B cell (primary cell): Measurements from ENCODE around the gene ZNF521.

Source experiments
- EZH2 ChIP-seq: IDR thresholded peaks from 2 replicates; pipeline ENCODE4 v1.6.1; 2012; ENCODE audit warnings: borderline replicate concordance, low read depth, mild to moderate bottlenecking, moderate library complexity, low read length; ENCODE audit not compliant: insufficient read depth, poor library complexity, severe bottlenecking
- TF ChIP-seq, protein P1 (sequence below): fragments of 200-600 bp; IDR thresholded peaks from one replicate; pipeline ENCODE4 v1.8.0; 2022; ENCODE audit warnings: antibody characterized with exemption, mild to moderate bottlenecking

- TF ChIP-seq, protein P1, sequence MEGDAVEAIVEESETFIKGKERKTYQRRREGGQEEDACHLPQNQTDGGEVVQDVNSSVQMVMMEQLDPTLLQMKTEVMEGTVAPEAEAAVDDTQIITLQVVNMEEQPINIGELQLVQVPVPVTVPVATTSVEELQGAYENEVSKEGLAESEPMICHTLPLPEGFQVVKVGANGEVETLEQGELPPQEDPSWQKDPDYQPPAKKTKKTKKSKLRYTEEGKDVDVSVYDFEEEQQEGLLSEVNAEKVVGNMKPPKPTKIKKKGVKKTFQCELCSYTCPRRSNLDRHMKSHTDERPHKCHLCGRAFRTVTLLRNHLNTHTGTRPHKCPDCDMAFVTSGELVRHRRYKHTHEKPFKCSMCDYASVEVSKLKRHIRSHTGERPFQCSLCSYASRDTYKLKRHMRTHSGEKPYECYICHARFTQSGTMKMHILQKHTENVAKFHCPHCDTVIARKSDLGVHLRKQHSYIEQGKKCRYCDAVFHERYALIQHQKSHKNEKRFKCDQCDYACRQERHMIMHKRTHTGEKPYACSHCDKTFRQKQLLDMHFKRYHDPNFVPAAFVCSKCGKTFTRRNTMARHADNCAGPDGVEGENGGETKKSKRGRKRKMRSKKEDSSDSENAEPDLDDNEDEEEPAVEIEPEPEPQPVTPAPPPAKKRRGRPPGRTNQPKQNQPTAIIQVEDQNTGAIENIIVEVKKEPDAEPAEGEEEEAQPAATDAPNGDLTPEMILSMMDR = no peak
- TF ChIP-seq EZH2 = no peak
Observed at GRCh38 chr18:25043104-25043503, 308.9 kb downstream of the ZNF521 start.
